Measurements from ENCODE around the gene CITED4.
A peak's percentile ranks its signal among the peaks of the same experiment; 100 is the strongest.
"Not testable (repeated sequence)": the region's sequence is repeated elsewhere in the genome, so short reads cannot be mapped to it uniquely, and the experiment has no call there.

The CITED4 gene, protein sequence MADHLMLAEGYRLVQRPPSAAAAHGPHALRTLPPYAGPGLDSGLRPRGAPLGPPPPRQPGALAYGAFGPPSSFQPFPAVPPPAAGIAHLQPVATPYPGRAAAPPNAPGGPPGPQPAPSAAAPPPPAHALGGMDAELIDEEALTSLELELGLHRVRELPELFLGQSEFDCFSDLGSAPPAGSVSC

DNA sequence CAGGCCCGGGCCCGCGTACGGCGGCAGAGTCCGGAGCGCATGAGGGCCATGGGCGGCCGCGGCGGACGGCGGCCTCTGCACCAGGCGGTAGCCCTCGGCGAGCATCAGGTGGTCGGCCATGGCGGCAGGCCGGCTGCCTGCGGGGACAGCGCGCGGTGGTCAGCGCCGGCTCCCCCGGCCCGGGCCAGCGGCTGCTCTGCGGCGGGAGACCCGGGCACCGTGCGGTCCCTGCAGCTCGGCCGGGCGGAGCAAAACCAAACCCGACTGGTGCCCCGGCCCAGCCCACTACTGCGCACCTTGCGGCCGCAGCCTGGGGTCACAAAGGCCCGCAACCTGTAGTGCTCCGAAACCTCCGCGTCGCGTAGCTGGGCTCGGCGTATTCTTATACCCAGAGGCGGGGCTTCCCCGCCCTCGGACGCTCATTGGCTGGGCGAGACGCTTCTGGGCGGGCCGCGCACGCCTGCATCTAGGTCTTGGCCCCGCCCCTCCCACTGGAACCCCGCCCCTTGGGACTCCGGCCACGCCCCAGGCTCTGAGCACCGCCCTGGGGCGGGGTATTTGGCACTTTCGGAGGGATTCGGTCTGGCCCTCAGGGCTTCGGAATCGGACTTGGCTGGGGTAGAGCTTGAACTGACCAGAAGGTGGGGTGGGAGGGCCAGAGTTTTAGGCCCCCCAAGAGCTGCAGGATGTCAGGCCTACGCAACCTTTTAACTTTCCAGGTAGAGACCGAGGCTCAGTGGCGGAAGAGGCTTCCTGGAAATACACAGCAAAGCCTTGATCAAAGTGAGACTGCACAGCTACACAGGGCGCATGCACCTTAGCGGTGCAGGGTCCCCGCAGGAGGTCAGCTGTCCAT lies at the start of gene CITED4:
Gene CITED4, minus strand, starts transcription at position 356 of the 856 bp plus-strand sequence. Its CDS starts 236 bp downstream, at position 120.
- DNase-seq (ENCODE audit: low spot score): no peak
- no peak for FAIRE-seq

DNA sequence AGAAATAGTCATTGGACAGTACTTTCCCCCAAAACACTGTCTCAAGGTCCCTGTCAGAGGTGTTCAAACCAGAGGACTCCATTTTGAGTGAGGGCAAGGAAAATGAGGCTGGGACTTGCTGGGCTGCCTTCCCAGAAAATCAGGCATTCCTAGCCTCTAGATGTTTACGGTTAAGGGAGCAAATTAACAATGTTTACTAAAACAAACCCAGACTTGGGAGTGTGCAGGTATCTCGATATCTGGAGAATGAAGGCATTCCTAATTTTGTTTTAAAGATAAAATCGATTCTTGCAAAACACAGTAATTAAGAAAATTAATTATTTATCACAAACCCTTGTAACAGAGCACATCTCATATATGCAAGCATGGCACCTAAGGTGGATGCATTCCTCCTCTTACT lies 48.9 kb upstream of the CITED4 start:
- FAIRE-seq (peak; percentile 86), DNase-seq (ENCODE audit: low spot score) (no peak)

DNA sequence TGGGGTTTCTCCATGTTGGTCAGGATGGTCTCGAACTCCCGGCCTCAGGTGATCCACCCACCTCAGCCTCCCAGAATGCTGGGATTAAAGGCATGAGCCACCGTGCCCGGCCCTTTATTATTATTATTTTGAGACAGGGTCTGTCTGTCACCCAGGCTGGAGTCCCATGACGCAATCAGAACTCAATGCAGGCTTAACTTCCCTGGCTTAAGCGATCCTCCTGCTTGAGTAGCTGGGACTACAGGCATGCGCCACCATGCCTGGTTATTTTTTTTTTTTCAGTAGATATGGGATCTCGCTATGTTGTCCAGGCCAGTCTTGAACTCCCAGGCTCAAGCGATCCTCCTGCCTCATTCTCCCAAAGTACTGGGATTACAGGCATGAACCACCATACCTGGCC lies 47.1 kb upstream of the CITED4 start:
- FAIRE-seq (no peak), DNase-seq (ENCODE audit: low spot score) (no peak)

DNA sequence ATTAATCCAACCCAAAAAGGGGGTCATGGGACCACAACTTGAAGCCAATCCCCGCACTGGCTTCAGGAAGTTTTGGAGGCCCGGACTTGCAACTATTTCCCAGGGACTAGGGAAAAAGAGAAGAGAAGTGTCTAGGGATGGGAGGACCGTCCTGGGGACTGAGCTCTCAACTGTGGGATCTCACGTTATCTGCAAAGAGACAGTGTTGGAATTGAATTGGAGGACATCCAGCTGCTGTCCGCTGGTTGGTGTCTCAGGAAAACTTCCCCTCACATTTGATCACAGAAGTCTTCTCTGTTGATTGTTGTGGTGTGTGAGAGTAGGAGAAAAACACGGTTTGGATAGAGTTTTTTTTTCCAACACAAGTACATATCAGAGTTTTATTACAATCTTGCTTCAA lies 46.2 kb upstream of the CITED4 start:
- DNase-seq (ENCODE audit: low spot score) (no peak), FAIRE-seq (no peak)

DNA sequence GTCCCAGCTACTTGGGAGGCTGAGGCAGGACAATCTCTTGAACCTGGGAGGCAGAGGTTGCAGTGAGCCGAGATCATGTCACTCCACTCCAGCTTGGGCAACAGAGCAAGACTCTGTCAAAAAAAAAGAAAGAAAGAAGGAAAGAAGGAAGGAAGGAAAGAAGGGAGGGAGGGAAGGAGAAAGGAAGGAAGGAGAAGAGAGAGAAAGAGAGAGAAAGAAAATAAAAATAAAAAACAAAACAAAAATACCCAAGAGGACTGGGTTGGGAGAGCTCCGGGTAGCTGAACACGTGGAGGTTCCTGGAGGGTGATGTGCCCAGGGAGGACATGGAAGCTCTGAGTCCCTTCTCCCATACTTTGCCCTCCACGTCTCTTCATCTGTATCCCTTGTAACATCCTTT lies 45.7 kb upstream of the CITED4 start:
- DNase-seq (ENCODE audit: low spot score): no peak
- FAIRE-seq: no peak

DNA sequence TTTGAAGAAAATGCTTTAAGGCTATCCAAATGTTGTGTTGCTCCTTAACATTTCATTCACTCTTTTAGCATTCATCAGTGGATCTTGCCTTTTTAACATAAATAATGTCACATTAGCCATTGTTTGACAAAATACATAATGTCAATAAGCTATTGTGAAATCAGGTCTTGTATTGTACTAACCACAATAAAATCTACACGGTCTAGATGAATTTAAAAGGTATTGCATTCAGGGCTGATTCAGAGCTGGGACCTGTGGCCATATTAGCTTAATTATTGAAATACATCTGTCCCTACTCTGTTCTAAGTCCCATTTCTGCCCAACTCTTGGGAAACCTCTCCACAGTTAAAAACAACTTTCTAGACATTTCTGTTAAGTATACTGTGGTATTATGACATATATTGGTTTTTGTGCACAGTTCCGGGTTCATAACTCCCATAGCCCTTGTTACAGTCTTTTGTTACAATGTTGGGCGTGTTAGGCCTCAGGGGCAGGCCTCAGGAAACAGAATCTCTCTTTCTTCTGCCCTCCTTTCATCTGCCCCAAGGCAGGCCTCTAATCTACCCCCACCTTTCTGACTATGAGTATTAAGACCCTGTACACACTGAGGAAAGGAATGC lies 44.7 kb upstream of the CITED4 start:
- no peak for FAIRE-seq
- no peak for DNase-seq (ENCODE audit: low spot score)

DNA sequence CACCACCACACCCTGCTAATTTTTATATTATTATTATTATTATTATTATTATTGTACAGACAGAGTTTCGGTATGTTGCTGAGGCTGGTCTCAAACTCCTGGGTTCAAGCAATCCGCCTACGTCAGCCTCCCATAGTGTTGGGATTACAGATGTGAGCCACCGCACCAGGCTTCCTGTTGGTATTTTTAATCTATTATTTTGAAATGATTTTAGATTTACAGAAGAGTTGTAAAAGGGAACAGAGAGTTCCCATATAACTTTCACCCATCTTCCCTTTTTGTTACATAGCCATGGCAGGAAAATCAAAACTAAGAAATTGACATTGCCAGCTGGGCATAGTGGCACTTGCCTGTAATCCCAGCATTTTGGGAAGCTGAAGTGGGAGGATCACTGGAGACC lies 42.9 kb upstream of the CITED4 start:
- DNase-seq (ENCODE audit: low spot score) (no peak), FAIRE-seq (no peak)

DNA sequence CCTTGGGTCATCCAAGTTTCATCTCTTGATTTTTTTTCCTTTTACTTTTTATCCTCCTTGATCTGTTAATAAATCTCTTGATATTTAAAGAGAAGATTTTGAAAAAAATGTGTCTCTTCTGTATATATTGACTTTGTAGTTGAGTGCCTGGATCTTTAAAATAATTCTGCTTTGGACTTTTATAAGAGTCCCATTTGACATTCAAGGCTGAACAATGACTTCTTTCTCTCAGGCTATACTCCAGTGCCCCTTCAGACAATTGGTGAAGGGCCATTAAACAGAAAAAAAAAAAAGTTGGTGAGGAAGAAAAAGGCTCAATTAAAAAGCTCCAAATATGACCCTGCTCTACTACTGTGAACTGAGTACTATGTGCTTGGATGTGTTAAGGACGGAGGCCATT lies 40.9 kb upstream of the CITED4 start:
- FAIRE-seq (no peak), DNase-seq (ENCODE audit: low spot score) (no peak)

DNA sequence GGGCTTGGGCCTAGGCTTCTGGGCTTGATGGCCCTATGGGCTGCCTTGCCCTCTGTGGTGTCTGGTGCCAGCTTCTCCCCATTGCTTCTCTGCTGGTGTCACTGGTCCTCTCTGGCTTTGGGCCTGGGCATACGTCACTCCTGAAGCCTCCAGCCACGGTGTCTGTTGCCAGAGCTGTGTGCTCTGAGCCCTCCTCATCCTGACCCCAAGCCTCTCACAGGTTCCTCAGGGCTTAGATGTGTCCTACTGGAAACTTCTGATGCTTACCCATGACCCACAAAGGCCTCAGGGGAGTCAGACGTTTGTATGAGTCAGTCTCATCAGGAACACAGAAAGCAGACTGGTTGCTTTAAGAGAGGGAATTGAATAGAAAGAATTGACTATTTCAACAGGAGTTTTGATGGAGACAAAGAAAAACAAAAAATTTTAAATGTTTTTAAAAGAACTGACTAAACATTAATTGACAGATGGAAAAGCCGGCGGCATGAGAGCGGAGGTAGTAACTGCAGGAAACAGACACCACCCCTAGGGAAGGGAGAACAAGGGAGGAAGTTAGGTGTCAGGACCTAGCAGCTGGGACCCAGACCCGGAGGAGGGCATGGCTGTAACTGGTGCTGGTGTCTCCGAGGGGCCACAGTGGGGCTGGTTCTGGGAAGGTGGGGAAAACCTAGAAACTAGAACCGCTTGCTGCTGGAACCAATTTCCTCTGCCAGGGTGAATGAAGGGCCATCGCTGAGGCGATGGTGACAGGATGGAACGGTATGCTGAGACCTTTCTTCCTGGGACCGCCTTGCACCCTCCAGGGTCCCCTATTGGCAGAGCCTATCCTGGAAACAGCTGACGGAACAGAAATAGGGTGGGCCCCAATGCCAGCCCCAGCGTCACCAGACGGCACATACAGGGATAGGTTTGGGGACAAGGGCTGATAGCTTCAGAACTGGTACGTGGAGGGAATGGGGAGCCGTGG lies 40.0 kb upstream of the CITED4 start:
- no peak for FAIRE-seq
- no peak for DNase-seq (ENCODE audit: low spot score)

DNA sequence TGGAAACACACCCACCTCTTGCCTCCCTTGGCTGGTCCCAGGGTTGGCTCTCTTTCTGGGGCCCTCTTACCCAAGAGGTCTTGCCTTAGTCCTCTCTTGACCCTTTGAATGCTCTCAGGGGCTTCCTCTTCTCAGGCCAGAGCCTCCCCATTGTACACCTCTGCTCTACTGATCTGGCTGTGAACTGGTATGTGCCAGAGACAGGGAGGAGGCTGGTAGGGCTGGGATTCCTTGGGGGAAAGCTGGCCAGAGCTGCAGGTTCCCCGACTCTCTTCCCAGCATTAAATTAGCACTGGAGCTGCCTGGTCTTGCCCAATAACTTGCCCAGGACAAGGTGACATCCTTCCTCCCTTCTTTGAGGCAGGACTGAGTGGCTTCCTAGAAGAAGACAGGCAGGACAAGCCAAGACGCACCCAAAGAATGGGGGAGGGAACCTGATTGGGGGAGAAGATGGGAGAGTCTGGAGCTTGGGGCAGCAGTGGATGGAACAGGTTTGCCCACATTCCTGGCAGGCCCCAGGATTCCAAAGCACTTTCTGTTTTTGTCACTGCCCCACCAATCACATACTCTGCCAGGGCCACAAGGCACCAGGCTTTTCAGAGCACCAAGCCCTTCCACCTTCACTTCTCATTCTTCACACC lies 37.2 kb upstream of the CITED4 start:
- DNase-seq (ENCODE audit: low spot score) (no peak), FAIRE-seq (no peak)

DNA sequence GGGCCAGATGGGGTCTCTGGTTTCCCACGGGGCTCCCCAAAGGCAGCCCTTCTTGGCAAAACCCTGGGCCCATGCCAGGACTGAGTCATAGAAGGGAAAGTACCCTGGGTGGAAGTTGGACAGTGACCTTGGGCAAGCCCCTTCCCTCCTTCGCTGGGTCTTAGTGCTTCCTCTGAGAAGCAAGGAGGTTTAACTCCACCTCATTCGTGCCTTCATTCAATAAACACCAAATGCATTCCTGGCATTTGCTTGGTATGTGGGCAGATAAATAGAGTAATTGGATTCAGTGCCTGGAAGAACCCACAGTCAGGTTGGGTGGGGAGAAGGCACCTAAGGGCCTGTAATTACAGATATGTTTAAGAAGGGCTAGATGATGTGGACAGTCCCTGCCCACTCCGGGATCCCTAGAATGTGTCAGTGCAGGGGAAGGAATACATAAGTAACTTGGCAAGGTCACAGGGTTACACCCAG lies 36.3 kb upstream of the CITED4 start:
- DNase-seq (ENCODE audit: low spot score): no peak

DNA sequence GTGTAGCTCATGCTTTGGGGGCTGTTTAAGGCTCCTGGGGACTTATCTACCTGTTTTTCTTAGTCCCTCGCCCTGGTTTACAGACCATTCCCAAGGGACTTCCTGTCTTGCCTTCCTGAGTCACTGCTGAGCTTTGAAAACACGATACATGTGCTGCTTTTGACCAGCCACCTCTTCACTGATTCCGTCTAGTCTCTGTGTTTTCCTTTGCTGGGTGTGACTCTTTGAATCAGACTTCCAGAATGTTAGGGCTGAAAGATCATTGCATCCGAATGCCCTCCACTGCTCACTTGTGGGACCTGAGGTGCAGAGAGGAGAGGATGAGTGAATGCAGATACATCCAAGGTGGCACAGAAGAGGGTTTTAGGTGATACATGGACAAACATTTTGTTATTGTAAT lies 35.4 kb upstream of the CITED4 start:
- FAIRE-seq: no peak
- peak; percentile 41 for DNase-seq (ENCODE audit: low spot score)

More for the DNA sequence above, 36.3 kb upstream of the CITED4 start:
- FAIRE-seq: no peak

DNA sequence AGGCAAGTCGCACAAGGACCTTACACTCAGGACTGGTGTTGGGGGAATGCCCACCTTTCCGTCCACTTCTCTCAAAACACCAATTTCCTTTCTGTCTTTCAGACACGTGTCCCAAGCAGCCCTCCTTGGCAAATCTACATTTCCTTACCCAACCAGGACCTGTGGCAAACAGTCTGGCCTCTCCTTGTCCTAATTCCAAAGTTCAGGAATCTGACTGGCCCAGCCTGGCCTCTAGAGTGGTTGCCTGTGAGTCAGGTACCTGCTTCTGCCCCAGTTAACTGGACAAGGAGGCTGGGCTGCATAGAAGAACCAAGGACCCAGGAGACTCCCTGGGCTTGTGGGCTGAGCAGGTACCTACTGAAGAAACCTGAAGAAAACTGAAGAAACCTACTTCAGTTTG lies 34.3 kb upstream of the CITED4 start:
- FAIRE-seq: no peak
- no peak for DNase-seq (ENCODE audit: low spot score)

DNA sequence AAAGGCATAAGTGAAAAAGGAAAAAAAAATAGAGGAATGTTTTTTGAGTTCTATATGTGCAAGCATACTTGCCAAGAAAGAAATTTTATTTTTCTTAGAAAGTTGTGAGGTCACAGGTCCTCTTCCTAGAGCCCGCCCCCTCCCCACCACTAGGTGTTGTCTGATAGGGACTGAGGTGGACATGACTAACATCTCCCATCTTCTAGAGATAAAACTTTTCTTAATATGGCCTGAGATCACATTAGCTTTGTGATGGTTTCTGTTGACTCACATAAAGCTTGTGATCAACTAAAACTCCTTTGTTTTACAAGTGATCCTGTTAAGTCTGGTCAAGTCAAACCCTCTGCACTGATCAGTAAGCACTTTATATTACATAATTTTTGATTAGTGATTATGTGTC lies 33.4 kb upstream of the CITED4 start:
- no peak for DNase-seq (ENCODE audit: low spot score)
- no peak for FAIRE-seq

DNA sequence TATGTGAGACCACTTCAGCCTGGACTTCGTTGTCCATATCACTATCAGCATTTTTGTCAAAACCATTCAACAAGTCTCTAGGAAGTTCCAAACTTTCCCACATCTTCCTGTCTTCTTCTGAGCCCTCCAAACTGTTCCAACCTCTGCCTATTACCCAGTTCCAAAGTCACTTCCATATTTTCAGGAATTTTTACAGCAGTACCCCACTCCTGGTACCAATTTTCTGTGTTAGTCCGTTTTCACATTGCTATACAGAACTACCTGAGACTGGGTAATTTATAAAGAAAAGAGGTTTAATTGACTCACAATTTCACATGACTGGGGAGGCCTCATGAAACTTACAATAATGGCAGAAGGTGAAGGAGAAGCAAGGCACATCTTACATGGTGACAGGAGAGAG lies 32.7 kb upstream of the CITED4 start:
- not testable (repeated sequence) for DNase-seq (ENCODE audit: low spot score); FAIRE-seq

DNA sequence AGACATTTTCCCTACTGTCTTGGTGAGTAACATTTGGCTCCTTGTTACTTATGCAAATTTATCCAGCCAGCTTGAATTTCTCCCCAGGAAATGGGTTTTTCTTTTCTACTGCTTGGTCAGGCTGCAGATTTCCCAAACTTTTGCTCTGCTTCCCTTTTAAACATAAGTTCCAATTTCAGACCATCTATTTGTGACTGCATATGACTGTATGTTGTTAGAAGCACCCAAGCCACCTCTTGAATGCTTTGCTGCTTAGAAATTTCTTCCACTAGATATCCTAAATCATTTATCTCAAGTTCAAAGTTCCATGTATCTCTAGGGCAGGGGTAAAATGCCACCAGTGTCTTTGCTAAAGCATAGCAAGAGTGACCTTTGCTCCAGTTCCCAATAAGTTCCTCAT lies 32.3 kb upstream of the CITED4 start:
- no peak for FAIRE-seq
- no peak for DNase-seq (ENCODE audit: low spot score)

DNA sequence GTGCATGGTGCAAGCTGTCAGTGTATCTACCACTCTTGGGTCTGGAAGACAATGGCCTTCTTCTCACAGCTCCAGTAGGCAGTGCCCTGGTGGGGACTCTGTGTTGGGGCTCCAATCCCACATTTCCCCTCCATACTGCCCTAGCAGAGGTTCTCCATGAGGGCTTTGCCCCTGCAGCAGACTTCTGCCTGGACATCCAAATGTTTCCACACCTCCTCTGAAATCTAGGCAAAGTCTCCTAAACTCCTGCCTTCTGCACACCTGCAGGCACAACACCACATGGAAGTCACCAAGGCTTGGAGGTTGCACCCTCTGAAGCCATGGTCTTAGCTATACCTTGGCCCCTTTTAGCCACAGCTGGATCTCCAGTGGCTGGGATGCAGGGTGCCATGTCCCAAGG lies 31.8 kb upstream of the CITED4 start:
- FAIRE-seq (no peak), DNase-seq (ENCODE audit: low spot score) (no peak)

DNA sequence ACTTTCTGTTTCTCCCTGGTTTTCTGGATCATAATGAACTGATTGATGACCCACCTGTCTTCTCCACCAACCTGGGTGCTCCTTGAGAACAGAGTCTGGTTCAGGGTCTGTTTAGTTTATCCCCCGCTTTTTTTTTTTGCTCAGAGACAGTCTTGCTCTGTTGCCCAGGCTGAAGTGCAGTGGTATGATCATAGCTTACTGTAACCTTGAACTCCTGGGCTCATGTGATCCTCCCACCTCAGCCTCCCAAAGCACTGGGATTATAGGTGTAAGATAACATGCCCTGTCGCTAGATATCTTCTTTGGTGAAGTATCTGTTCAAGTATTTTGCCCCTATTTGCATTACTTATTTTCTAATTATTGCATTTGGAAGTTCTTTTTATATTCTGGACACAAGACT lies 30.2 kb upstream of the CITED4 start:
- no peak for FAIRE-seq

DNA sequence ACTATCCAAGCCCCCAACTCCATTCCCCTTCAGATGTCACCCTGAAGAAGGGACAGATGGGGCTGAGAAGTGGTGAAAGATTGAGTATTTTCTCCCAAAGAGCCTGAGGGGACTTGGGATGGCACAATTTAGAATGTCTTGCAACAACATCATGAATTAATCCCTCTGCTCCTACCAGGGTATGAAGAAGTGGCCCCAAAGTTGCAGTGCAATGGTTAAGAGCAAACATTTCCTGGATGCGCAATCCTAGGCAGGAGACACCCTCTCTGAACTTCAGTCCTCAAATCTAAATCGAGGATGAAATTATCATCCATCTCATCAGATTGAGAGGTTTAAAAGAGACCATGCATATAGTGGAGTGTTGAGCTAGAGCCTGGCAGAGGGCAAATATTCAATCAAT lies 28.6 kb upstream of the CITED4 start:
- DNase-seq (ENCODE audit: low spot score) (no peak), FAIRE-seq (peak; percentile 56)

More for the DNA sequence above, 30.2 kb upstream of the CITED4 start:
- DNase-seq (ENCODE audit: low spot score): no peak

DNA sequence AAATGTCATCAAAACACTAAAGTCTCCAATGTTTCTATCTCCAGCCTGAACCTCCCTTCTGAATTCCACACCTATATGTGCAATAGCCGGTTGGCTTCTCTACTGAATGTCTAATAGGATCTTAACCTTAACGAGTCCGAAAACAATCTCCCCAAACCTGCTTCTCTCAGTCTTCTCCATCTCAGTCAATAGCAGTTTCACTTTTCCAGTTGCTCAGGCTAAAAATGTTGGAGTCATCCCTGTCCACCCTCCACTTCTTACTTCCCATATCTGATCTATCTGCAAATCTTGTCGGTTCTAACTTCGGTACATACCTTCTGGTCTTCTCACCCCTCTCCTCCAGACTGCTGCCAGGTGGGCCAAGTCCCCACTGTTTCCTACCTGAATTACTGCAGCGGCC lies 25.5 kb upstream of the CITED4 start:
- DNase-seq (ENCODE audit: low spot score) (no peak), FAIRE-seq (no peak)

DNA sequence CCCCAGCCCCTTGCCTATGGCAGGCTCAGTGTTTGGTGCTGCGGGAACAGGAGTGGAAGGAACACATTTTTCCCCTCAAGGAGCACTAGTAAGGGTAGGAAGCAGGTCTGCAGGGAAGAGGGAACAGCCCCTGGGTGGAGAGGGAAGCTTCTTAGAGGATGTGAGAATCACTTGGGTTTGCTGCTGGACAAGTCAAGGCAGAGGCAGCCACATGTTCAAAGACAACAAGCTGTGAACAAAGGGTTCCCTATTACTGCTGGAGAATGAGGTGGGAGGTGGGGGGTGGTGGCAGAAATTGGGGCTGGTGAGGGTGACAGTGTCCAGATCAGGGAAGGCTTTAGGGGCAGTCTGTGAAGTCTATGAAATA lies 24.8 kb upstream of the CITED4 start:
- FAIRE-seq: no peak
- DNase-seq (ENCODE audit: low spot score): no peak

All from urothelium cell line (cell line).